HG03469 (cell line): ENCODE data around the gene LIMCH1.
"Not testable (repeated sequence)": the region's sequence is repeated elsewhere in the genome, so short reads cannot be mapped to it uniquely, and the experiment has no call there.

Source experiments
- ATAC-seq: cut with Tn5 transposase; IDR thresholded peaks from one replicate; pipeline ENCODE4 v1.9.1; 2021; ENCODE audit warnings: mild to moderate bottlenecking, moderate library complexity, moderate number of reproducible peaks; ENCODE audit not compliant: unreplicated experiment

Gene LIMCH1

GRCh38 chr4:41719417-41719816 lies 181.5 kb downstream of the LIMCH1 start:
- no peak for ATAC-seq

DNA sequence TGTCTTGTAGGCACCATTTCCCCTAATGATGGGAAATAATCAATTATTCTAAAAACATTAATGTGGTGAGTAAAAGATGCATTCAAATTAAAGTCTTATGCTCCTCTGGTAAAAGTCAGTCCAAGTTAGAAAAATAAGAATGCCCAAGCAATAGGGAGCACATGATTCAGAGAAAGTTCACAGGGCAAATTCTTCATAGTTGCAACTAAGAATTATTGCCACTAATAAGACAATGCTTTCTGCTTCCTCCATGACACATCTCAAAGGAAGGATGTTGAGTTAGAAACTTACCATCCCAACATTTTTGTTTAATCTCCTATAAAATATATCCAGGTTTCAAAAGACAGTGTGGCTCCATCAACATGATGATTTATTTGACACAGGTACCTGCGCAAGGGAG lies 184.2 kb downstream of the LIMCH1 start:
- ATAC-seq = no peak

DNA sequence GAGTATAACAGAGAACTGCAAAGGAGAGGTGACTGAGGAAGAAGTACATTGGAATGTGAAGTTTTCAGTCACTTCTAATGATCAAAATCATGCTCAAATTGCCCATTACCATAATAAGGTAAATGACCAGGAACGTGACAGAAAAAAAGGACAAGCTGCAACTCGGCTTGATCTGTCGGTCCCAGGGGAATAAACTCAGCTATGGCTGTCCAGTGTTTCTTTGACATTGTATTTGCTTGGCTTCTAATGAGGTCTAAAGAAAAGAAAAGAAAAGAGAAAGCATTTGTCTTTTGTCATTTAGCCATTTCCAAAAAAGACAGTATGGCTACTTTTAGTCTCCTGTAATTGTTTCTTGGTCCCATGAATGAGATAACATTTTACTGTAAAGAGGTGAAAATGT lies 185.3 kb downstream of the LIMCH1 start:
- no peak for ATAC-seq

DNA sequence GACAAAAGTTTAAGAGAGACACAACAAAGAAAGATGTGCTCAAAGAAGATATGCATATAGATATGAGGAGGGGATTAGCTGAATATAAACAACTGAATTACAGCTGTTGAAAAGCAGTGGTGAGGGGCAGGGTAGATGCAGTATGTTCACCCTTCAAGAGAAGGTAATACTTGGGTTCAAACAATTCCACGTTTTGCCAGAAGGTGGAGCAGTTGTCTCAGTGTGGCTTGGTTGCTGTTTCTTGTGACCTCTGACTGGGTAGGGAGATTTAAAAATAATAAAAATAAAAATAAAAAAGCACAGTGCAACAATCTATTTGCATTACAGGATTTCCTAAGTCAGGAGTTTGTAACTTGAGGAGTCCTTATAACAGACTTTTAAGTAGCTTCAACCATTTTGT lies 187.3 kb downstream of the LIMCH1 start:
- ATAC-seq = no peak

DNA sequence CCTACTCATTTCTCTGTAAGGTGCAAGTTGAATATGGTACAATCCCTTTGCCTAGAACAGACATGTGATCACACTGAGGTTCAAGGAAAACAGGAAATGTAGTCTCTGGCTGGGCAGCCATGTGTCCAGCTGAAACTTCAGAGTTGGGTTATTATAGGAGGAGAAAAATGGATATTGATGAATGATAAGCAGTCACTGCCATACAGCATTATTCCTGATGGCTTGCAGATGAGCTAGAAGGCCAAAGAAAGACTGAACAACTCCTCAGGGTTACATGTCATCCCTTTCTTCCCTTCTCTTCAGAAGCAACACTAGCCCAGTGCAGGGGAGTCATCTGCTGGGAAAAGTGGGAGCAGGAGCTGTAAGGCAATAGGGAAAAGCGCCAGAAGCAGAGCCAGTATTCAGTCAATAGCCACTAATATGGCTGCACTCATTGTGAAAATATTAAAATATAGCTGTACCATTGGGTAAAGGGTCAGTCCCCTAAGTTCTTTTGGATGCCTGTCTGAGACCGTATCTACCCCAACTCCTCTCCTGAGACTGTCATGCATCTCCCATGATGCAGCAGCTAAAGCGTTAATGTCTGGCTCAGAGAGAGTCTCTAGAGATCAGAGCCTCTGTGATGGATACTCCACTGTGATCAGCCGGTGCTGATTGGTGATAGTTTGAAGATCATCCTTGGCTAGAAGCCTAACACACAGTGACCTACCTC lies 190.1 kb downstream of the LIMCH1 start:
- ATAC-seq = no peak

- no peak for ATAC-seq
Measured at GRCh38 chr4:41728573-41728913, 190.6 kb downstream of the LIMCH1 start.

GRCh38 chr4:41731569-41732126 lies 193.7 kb downstream of the LIMCH1 start:
- ATAC-seq = no peak

DNA sequence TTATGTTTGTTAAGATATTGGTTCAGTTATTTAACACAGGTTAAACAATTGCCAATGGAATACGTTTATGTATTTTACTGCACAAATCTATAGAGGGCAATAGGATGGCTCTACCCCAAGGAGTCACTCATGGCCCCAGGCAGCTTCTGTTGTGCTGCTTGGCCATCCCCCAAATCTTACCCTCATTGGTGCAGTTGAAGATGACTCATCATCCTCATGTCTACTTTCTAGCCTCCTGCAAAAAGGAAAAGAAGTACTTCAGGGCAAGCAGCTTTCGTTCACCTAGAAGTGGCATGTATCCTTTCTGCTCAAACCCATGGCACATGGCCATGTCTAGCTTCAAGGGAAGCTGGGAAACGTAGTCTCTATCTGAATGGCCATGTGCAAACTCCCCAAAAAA lies 196.4 kb downstream of the LIMCH1 start:
- no peak for ATAC-seq

- not testable (repeated sequence) for ATAC-seq
Measured at GRCh38 chr4:41737491-41737890, 199.5 kb downstream of the LIMCH1 start.

- ATAC-seq = no peak
Measured at GRCh38 chr4:41741354-41741753, 203.4 kb downstream of the LIMCH1 start.

GRCh38 chr4:41744572-41745291 lies 206.8 kb downstream of the LIMCH1 start:
- no peak for ATAC-seq

GRCh38 chr4:41745292-41746024 lies 207.5 kb downstream of the LIMCH1 start:
- ATAC-seq = no peak

DNA sequence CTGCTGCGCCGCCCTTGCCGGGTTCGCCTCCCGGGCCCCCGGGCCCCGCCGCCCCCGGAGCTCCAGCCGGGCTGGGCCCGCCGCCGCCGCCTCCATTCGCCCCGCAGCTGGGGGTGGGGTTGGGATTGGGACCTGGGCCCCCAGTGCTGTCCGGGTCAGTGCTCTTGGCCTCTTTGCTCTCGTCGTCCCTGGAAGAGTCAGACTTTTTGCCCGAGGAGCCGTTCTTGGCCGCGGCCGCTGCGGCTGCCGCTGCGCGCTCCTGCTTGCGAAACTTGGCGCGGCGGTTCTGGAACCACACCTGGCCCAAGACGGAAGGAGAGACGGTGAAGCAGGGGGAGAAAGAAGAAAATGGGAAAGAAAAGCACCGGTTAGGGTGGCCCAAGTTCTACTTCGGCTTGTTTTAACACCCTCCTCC lies 208.1 kb downstream of the LIMCH1 start:
- ATAC-seq = no peak

GRCh38 chr4:41746440-41747229 lies 208.7 kb downstream of the LIMCH1 start:
- ATAC-seq = no peak

- ATAC-seq = no peak
Measured at GRCh38 chr4:41747230-41748055, 209.5 kb downstream of the LIMCH1 start.

DNA sequence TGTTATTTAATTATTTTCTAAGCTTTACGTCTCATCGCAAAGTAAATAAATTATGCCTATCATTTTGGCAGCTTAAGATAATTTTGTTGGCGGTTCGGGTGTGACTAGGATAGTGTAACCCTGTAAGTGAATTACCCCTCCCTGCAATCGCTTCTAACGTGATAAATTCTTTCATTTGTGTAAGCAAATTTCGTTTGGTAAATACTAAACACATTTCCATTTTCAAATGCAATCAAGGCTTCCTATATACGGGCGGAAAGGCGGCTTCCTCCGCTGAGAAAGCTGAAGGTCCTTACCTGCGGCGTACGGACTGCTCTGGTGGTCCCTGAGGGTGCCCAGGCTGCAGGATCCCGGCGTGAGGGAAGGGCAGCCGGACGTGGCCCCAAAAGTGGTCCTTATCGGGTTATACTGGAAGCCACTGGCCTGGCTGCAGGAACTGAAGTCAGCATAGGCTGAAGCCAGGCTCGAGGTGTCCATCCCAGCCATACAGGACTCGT lies 210.2 kb downstream of the LIMCH1 start:
- ATAC-seq = no peak

- no peak for ATAC-seq
Measured at GRCh38 chr4:41748571-41749475, 210.9 kb downstream of the LIMCH1 start, which contains the start of gene PHOX2B. PHOX2B (minus strand) TSS chr4:41748725; CDS start chr4:41748610, 115 bp downstream.

DNA sequence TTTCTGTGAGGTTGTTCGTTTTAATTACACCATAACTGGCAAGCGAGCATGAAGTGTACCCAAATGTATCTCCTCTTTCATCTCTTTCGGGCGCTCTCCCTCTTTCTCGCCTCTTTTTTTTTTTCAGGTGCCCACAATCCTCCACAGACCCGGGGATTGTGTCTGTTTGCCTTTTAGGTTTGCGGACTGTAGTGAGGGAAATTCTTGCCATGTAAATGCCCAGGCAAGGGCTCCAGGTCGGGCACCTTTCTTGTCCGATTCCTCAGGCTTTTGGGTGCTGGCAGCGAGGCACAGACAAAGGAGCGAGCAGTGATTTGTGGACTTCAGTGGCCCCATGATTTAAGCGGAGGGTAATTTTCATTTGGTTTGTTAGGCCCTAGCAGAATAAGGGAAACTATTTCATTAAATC lies 211.7 kb downstream of the LIMCH1 start:
- no peak for ATAC-seq
